ENCODE results near the gene ITGA1. TPM values are rescaled to one million over a fixed set of nuclear protein-coding genes. Genes with fewer than 3 reads are reported as not detected.
A peak's percentile ranks its signal among the peaks of the same experiment; 100 is the strongest.

Gene ITGA1
- total RNA-seq, 4 donors from 2014 or later, result 9.3 to 88.9 (median 17.6) TPM

DNA sequence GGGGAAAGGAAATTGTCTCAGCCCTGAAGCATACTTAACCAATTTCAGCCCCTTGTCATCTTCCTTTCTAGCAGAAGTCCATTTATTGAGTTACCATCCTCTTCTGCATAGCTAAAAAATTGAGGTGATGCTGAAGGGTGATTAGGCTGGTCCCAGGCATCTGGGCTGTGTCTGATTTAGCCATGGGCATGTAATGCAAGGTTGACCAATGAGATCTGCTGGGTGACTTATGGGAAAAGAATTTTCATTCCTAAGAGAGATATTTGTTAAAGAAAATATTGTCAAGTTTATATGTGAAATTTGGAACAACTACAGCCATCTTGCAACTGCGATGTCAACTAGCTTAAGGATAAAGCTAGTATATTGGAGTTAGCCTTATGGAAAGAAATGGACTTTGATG lies 206.6 kb downstream of the ITGA1 start:
- no peaks in the 10 kb centered on the region for H3K9me3 ChIP-seq
- peaks cover 0 to 7% (median 0%) of the 10 kb centered on the region in 3 donors for H3K36me3 ChIP-seq
- TF ChIP-seq POLR2A (IDR thresholded peaks at IDR 0.05) (no peak), CTCF (IDR thresholded peaks at IDR 0.05) (no peak)
- H3K27ac ChIP-seq, result no peak overlapping the region
- WGBS, 2 donors, result 89% methylated on average over 1 of the region's 1 CpG
- no peaks in the 10 kb centered on the region for H3K27me3 ChIP-seq
- intact Hi-C loops (cut with DNase I), result no loop called here
- H3K4me1 ChIP-seq, result peaks cover 0 to 86% (median 22%) of the 10 kb centered on the region in 3 donors
- no peak overlapping the region for H3K4me3 ChIP-seq
- DNase-seq, result no peak

GRCh38 chr5:52995095-52995494 lies 207.4 kb downstream of the ITGA1 start:
- Histone ChIP-seq H3K4me1 (peaks cover 0 to 78% (median 22%) of the 10 kb centered on the region in 3 donors), H3K27ac (no peak overlapping the region), H3K27me3 (no peaks in the 10 kb centered on the region), H3K9me3 (no peaks in the 10 kb centered on the region), H3K4me3 (no peak overlapping the region), H3K36me3 (peaks cover 0 to 7% (median 0%) of the 10 kb centered on the region in 3 donors)
- no peak for TF ChIP-seq POLR2A (IDR thresholded peaks at IDR 0.05)
- no peak for TF ChIP-seq CTCF (IDR thresholded peaks at IDR 0.05)
- intact Hi-C loops (cut with DNase I), result no loop called here
- 94 to 100% methylated on average over 1 of the region's 1 CpG for WGBS, 2 donors
- no peak for DNase-seq

- H3K27me3 ChIP-seq, result no peaks in the 10 kb centered on the region
- no peak for DNase-seq
- peak overlapping the region in 1 of 4 donors; percentile 33 for H3K27ac ChIP-seq
- WGBS, 2 donors, result 87 to 92% methylated on average over 1 of the region's 1 CpG
- H3K36me3 ChIP-seq, result peaks cover 0 to 8% (median 0%) of the 10 kb centered on the region in 3 donors
- H3K9me3 ChIP-seq, result no peaks in the 10 kb centered on the region
- H3K4me3 ChIP-seq, result no peak overlapping the region
- H3K4me1 ChIP-seq, result peaks cover 0 to 69% (median 19%) of the 10 kb centered on the region in 3 donors
- intact Hi-C loops (cut with DNase I), result no loop called here
- TF ChIP-seq POLR2A (IDR thresholded peaks at IDR 0.05), result no peak
- no peak for TF ChIP-seq CTCF (IDR thresholded peaks at IDR 0.05)
These were observed 208.2 kb downstream of the ITGA1 start for GRCh38 chr5:52995914-52996313.

DNA sequence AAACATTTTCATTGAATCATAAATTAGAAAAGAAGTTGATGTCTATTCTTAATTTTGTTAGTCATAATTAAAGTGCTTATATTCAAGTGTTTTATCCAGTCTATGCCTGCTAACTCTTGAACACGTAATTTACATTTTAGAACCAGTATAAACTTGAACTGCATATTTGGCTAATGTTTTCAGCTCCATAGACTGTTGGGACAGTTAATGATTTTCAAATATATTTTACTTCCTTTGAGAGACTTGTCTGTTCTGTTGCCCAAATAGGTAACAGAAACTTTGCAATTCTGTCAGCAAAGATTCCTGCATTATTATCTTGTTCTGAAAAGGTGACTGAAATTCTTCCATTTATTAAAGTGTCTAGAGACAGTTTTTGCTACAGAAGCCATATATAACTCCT lies 209.3 kb downstream of the ITGA1 start:
- TF ChIP-seq POLR2A (IDR thresholded peaks at IDR 0.05), result no peak
- no peak for TF ChIP-seq CTCF (IDR thresholded peaks at IDR 0.05)
- Histone ChIP-seq H3K36me3 (peaks cover 0 to 12% (median 0%) of the 10 kb centered on the region in 3 donors), H3K4me1 (peaks cover 0 to 59% (median 15%) of the 10 kb centered on the region in 3 donors), H3K9me3 (no peaks in the 10 kb centered on the region), H3K27me3 (no peaks in the 10 kb centered on the region), H3K27ac (peak overlapping the region; percentile 0 to 46 (median 18)), H3K4me3 (no peak overlapping the region)
- intact Hi-C loops (cut with DNase I), result no loop called here
- 32 to 35% methylated on average over 1 of the region's 1 CpG for WGBS, 2 donors
- no peak for DNase-seq

DNA sequence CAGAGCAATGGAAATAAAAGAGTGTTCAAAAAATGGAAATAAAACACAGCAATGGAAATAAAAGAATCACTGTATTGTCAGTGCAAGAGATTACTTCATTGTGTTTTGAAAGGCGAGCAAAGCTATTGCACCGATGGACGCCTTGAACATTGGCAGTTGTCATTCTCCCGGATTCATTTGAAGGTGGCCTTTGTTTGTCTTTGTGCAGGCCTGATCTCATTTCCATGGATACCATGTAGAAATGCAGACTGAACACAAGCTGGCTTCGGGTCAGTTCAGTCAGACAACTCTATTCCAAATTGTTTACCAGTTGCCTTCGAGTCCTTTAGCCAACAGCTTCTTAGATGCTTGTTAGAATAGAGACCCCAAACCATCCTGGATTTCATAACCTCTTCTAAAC lies 209.7 kb downstream of the ITGA1 start:
- Histone ChIP-seq H3K27ac (peak overlapping the region; percentile 0 to 46 (median 18)), H3K4me1 (peaks cover 0 to 54% (median 10%) of the 10 kb centered on the region in 3 donors), H3K36me3 (peaks cover 0 to 8% (median 0%) of the 10 kb centered on the region in 3 donors), H3K27me3 (no peaks in the 10 kb centered on the region), H3K4me3 (no peak overlapping the region), H3K9me3 (no peaks in the 10 kb centered on the region)
- no peak for DNase-seq
- 25 to 46% methylated on average over 6 of the region's 6 CpGs for WGBS, 2 donors
- intact Hi-C loops (cut with DNase I), result no loop called here
- TF ChIP-seq CTCF (IDR thresholded peaks at IDR 0.05) (no peak), POLR2A (IDR thresholded peaks at IDR 0.05) (no peak)
